GM13976 (cell line): ENCODE data around the gene CPSF6.
"Not testable (repeated sequence)": the region's sequence is repeated elsewhere in the genome, so short reads cannot be mapped to it uniquely, and the experiment has no call there.

Experiments
- DNase-seq: peaks from one replicate; pipeline ENCODE4 v3.0.0; 2012; ENCODE audit warnings: low spot score
- CTCF ChIP-seq: IDR thresholded peaks from 2 replicates; pipeline ENCODE4 v1.5.1; 2012; ENCODE audit warnings: borderline replicate concordance, mild to moderate bottlenecking; ENCODE audit not compliant: insufficient read depth; ENCODE audit errors: extremely low read depth, missing control alignments, control extremely low read depth
- in situ Hi-C: fragments of 300-500 bp; cut with MboI; formaldehyde crosslinking; loops from one replicate; pipeline ENCODE4 v1.12.0; 2022; ENCODE audit warnings: low sequenced_read_pairs, mixed read lengths, inconsistent platforms; ENCODE audit not compliant: unreplicated experiment

Gene CPSF6

DNA sequence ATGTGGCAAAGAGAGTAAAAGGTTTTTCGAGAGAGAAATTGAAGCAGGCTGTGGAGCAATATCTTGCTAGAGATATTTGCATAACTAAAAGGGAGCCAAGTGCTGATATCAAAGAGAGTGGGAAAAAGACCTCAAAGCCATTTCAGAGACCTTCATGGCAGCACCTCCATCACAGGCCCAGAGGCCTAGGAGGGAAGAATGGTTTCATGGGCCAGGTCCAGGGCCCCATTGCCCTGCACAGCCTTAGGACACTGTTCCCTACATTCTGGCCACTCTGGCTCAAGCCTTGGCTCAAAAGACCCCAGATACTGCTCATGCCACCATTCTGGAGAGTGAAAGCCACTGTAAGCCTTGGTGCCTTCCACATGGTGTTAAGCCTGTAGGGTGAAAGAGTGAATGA, 58.8 kb downstream of the CPSF6 start:
- in situ Hi-C loops, result no loop called here
- DNase-seq, result no peak
- TF ChIP-seq CTCF, result no peak

- in situ Hi-C loops, result no loop called here
- TF ChIP-seq CTCF, result no peak
- no peak for DNase-seq
These were observed 59.6 kb downstream of the CPSF6 start for GRCh38 chr12:69298947-69299346.

DNA sequence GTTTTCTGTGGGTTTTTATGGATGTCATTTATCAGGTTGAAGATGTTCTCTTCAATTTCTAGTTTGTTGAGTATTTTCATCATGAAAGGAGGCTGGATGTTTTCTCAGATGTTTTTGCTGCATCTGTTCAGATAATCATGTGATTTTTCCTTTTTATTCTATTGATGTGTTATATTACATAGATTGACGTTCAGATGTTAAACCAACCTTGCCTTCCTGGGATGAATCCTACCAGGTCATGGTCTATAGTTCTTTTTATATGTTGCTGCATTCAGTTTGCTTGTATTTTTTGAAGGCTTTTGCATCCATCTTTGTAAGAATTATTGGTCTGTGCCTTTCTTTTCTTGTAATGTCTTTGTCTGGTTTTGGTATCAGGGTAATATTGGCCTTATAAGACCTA, 64.9 kb downstream of the CPSF6 start:
- in situ Hi-C loops, result no loop called here
- no peak for DNase-seq
- no peak for TF ChIP-seq CTCF

DNA sequence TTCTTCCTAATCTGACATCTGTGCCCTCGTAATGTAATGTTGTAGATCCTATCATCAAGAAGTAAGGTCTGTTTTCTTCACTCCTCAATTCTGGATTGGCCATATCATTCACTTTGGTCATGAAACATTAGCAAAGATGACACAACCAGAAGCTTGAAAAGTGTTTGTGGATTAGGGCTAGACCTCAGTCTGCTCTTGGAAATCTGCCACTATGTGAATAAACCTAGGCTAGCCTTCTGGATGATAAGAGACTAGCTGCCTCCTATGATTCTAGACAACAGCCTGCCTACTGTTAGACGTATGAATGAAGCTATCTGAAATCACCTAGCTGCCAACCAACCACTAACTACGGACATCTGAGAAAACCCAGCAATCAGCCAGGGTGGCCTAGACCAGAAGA, 70.1 kb downstream of the CPSF6 start:
- no peak for DNase-seq
- no peak for TF ChIP-seq CTCF
- in situ Hi-C loops, result no loop called here

- DNase-seq, result no peak
- in situ Hi-C loops, result no loop called here
These were observed 73.8 kb downstream of the CPSF6 start for GRCh38 chr12:69313209-69313608.

DNA sequence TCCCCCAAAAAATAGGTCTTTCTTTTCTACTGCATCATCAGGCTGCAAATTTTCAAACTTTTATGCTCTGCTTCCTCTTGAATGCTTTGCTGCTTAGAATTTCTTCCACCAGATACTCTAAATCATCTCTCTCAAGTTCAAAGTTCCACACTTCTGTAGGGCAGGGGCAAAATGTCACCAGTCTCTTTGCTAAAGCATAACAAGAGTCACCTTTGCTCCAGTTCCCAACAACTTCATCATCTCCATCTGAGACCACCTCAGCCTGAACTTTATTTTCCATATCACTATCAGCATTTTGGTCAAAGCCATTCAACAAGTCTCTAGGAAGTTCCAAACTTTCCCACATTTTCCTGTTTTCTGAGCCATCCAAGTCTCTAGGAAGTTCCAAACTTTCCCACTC, 77.4 kb downstream of the CPSF6 start:
- DNase-seq, in situ Hi-C loops: not testable (repeated sequence)

More at GRCh38 chr12:69313209-69313608, 73.8 kb downstream of the CPSF6 start:
- TF ChIP-seq CTCF, result no peak

GRCh38 chr12:69317233-69317632, 77.9 kb downstream of the CPSF6 start:
- DNase-seq, result not testable (repeated sequence)

GRCh38 chr12:69318225-69318624, 78.9 kb downstream of the CPSF6 start:
- no peak for DNase-seq
- in situ Hi-C loops, result no loop called here
- TF ChIP-seq CTCF, result no peak

More at GRCh38 chr12:69317233-69317632, 77.9 kb downstream of the CPSF6 start:
- in situ Hi-C loops, result not testable (repeated sequence)
